Measurements from ENCODE around the gene SNRPD1. TPM values are rescaled to one million over a fixed set of nuclear protein-coding genes. Genes with fewer than 3 reads are reported as not detected.

Gene SNRPD1
- total and polyA plus RNA-seq, 9 of the 15 experiments (the other 6 are each of a cell fraction or from before 2014, with no cell fraction given): 186 to 1,063 (median 313) TPM

DNA sequence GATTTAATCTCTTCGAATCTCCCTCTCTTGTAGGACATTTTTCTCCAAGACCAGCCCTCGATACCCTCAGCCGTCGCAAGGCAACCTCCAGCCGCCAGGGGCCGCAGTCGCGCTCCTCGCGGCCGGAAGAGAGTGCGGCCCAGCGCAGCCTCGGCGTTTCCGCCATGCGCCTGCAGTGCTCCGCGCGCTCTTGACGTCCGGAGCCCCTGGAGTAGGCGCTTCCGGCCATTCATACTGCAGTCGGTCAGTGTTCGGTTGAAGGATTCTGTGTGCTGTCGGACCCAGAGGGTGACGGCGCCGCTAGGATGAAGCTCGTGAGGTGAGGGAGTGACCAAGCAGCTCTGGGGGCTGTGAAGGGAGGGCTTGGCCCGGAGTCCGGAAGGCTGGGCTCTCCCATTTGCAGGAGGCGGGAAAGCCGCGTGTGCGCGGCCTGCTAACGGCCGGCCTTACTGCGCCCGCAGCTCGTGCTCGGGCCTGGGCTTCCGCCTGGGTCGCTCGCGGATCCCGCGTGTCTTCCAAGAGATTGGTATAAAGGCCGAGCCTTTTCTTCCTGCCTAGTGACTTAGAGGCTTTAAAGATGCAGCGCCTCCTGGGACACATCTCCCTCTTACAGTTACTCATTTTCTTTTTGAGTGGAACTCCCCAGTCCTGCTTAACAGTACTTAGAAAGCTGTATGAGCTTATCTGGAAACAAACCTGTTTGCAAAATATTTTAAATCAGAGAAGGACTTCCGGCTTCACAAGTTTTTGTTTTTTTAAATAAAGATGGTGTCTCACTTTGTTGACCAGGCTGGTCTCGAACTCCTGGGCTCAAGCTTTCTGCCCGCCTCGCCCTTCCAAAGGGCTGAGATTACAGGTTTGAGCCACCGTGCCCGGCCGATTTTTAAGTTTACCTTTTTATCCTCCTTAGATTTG, at the start of gene SNRPD1 (continued):
- no peak for TF ChIP-seq NR4A1 (CRISPR knock-in tag; IDR thresholded peaks at IDR 0.05)
- TF ChIP-seq NR4A1 (tag; IDR thresholded peaks at IDR 0.05): no peak
- no peak for TF ChIP-seq ZNF124 (CRISPR knock-in tag; IDR thresholded peaks at IDR 0.05)
- TF ChIP-seq HNRNPH1 (optimal IDR thresholded peaks at IDR 0.05; ENCODE audit: low read depth, low read length): no peak
- TF ChIP-seq, protein P1, sequence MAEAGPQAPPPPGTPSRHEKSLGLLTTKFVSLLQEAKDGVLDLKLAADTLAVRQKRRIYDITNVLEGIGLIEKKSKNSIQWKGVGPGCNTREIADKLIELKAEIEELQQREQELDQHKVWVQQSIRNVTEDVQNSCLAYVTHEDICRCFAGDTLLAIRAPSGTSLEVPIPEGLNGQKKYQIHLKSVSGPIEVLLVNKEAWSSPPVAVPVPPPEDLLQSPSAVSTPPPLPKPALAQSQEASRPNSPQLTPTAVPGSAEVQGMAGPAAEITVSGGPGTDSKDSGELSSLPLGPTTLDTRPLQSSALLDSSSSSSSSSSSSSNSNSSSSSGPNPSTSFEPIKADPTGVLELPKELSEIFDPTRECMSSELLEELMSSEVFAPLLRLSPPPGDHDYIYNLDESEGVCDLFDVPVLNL (CRISPR knock-in tag; IDR thresholded peaks at IDR 0.05; ENCODE audit: low read depth): no peak
- TF ChIP-seq PML (IDR thresholded peaks at IDR 0.05; ENCODE audit: low read length): peak; percentile 73
- TF ChIP-seq PYGO2 (tag; IDR thresholded peaks at IDR 0.05): no peak
- peak; percentile 62 for TF ChIP-seq PRPF4 (IDR thresholded peaks at IDR 0.05; ENCODE audit: insufficient read depth, low read depth, low read length, poor library complexity, severe bottlenecking)
- TF ChIP-seq SMARCC2 (IDR thresholded peaks at IDR 0.05; ENCODE audit: low read depth): no peak
- TF ChIP-seq, protein P2, sequence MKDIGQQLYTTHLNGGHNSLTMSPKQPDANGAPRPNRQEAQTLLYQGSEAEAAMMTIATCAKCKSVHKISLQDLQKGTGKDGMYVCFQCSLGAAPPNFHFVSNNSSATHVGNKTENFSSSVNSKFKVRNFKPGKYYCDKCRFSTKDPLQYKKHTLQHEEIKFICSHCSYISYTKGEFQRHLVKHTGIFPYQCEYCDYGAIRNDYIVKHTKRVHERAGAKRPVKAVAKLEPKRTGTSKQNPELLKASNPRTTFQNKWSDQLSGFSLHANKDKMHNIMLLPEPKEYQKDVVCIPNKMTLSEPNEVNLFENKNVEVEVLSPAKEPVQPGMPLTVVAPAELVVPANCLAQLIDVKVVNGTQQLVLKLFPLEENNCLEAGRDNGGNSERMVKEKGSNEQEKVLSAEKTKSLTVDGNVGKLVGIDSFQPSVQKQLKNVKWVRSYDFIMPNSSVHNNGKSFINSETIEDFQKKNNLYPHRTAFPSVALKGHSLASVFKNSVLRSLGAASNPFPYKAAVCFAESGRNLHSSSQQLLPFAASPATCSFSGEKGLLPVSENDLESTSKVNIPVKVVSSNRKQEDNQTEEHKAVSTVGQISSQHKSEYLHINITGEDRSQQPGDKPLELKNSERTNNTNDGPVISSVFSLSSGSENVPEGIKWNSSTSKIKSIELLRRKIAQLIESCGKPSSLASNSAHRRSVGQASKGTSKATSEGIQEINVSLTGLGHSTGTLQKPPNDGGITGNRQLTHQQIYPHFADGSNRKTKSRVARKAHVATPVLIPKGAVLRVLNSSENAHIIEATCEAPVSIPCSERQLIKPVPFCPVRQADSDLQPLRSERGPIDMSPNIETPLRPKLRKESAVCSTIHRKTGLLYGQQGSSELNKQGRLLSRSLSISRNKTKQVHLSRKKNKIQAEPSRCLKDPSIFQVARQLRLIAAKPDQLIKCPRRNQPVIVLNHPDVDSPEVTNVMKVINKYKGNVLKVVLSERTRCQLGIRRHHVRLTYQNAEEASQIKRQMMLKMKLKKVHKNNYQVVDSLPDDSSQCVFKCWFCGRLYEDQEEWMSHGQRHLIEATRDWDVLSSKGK (CRISPR knock-in tag; IDR thresholded peaks at IDR 0.05): no peak
- no peak for TF ChIP-seq NFYB (IDR thresholded peaks at IDR 0.05; ENCODE audit: extremely low read depth, insufficient read length)
- TF ChIP-seq EP400 (IDR thresholded peaks at IDR 0.05): peak; percentile 100
- TF ChIP-seq, protein P3, sequence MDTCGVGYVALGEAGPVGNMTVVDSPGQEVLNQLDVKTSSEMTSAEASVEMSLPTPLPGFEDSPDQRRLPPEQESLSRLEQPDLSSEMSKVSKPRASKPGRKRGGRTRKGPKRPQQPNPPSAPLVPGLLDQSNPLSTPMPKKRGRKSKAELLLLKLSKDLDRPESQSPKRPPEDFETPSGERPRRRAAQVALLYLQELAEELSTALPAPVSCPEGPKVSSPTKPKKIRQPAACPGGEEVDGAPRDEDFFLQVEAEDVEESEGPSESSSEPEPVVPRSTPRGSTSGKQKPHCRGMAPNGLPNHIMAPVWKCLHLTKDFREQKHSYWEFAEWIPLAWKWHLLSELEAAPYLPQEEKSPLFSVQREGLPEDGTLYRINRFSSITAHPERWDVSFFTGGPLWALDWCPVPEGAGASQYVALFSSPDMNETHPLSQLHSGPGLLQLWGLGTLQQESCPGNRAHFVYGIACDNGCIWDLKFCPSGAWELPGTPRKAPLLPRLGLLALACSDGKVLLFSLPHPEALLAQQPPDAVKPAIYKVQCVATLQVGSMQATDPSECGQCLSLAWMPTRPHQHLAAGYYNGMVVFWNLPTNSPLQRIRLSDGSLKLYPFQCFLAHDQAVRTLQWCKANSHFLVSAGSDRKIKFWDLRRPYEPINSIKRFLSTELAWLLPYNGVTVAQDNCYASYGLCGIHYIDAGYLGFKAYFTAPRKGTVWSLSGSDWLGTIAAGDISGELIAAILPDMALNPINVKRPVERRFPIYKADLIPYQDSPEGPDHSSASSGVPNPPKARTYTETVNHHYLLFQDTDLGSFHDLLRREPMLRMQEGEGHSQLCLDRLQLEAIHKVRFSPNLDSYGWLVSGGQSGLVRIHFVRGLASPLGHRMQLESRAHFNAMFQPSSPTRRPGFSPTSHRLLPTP (IDR thresholded peaks at IDR 0.05; ENCODE audit: borderline replicate concordance, extremely low read depth, insufficient read length): no peak
- TF ChIP-seq GTF2E2 (tag; IDR thresholded peaks at IDR 0.05): no peak
- no peak for TF ChIP-seq ZNF431 (CRISPR knock-in tag; IDR thresholded peaks at IDR 0.05)
- TF ChIP-seq MEF2A (IDR thresholded peaks at IDR 0.05; ENCODE audit: control insufficient read depth, low read depth, low read length): no peak
- TF ChIP-seq NFRKB (IDR thresholded peaks at IDR 0.05; ENCODE audit: low read depth): peak; percentile 84
- TF ChIP-seq, protein P4, sequence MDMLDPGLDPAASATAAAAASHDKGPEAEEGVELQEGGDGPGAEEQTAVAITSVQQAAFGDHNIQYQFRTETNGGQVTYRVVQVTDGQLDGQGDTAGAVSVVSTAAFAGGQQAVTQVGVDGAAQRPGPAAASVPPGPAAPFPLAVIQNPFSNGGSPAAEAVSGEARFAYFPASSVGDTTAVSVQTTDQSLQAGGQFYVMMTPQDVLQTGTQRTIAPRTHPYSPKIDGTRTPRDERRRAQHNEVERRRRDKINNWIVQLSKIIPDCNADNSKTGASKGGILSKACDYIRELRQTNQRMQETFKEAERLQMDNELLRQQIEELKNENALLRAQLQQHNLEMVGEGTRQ (CRISPR knock-in tag; IDR thresholded peaks at IDR 0.05): no peak
- peak in 1 of 2 experiments; percentile 86; a peak in 2 of 4 replicates for TF ChIP-seq TRIM24 (IDR thresholded peaks at IDR 0.05)
- TF ChIP-seq ZNF695 (CRISPR knock-in tag; IDR thresholded peaks at IDR 0.05): no peak

All from K562 (cell line).